K562 (cell line): ENCODE measurements around the gene LAMA2. TPM values are rescaled to one million over a fixed set of nuclear protein-coding genes. Genes with fewer than 3 reads are reported as not detected.

Source experiments
- ATAC-seq: fragments of 200-7000 bp; cut with Tn5 transposase; 3 replicates; pipeline ENCODE4 v1.9.1; 2020; ENCODE audit warnings: moderate library complexity
- BruUV-seq: library from RNA; stranded (reverse); fragments of 400-500 nt; replicated peaks from 2 replicates; lab custom pipeline; 2021; lab: Mats Ljungman, UMichigan
- CTCF ChIA-PET: fragments of 300-600 bp; formaldehyde crosslinking; extraction: SDS; loops from one replicate; lab custom pipeline; 2021; ENCODE audit warnings: low intra/inter-chr PET ratio; lab: Yijun Ruan, JAX
- POLR2A ChIA-PET: fragments of 300-600, 350-650 bp; sonication (Branson Sonifier 250); formaldehyde crosslinking; extraction: SDS; loops from one replicate; lab custom pipeline; 2021; ENCODE audit warnings: antibody characterized with exemption, inconsistent platforms; lab: Yijun Ruan, JAX
- DNase-seq, 4 experiments: peaks; one replicate each; pipeline versions ENCODE4 v3.0.0 to v3.0.0-alpha.2; 2011 to 2018; ENCODE audit warnings: low spot score in 3 of 4, mixed read lengths in 3 of 4; ENCODE audit errors: extremely low read depth in 1 of 4
- FAIRE-seq: peaks from 2 replicates; lab custom pipeline; 2011; peaks lifted over from hg19 to GRCh38; lab: Jason Lieb, UNC
- H2AFZ ChIP-seq: 2 replicates; pipeline ENCODE4 v1.6.0; 2011; ENCODE audit warnings: low read depth, low read length, control low read depth, inconsistent platforms
- H3K27ac ChIP-seq: fragments of 200-600 bp; 3 replicates; pipeline ENCODE4 v1.8.0; 2011; ENCODE audit warnings: low read depth, mild to moderate bottlenecking, control low read depth, inconsistent platforms, low read length, moderate library complexity, mixed read lengths; ENCODE audit errors: extremely low read depth
- H3K27me3 ChIP-seq, 2 experiments: fragments of 300-600 bp in 1 of 2; 2 replicates in 1 of 2; 3 replicates in 1 of 2; pipeline versions ENCODE4 v1.6.0 to v1.8.0; 2011; ENCODE audit warnings: inconsistent platforms in 2 of 2, low read length in 2 of 2, mild to moderate bottlenecking in 1 of 2, mixed read lengths in 1 of 2, moderate library complexity in 1 of 2; ENCODE audit not compliant: control insufficient read depth in 2 of 2, insufficient read depth in 2 of 2
- H3K36me3 ChIP-seq: fragments of 300-600 bp; 3 replicates; pipeline ENCODE4 v1.8.0; 2011; ENCODE audit warnings: mild to moderate bottlenecking, low read length, inconsistent platforms; ENCODE audit not compliant: control insufficient read depth, insufficient read depth
- H3K4me1 ChIP-seq, 2 experiments: fragments of 200-600 bp in 1 of 2; replicated peaks in 1 of 2; 2 replicates in 1 of 2; 3 replicates in 1 of 2; pipeline versions ENCODE4 v1.5.1 to v1.8.0; 2011; ENCODE audit warnings: inconsistent platforms in 2 of 2, low read length in 2 of 2, mild to moderate bottlenecking in 1 of 2, mixed read lengths in 1 of 2, moderate library complexity in 1 of 2; ENCODE audit not compliant: control insufficient read depth in 2 of 2, insufficient read depth in 2 of 2
- H3K4me2 ChIP-seq: 2 replicates; pipeline ENCODE4 v1.6.1; 2011; ENCODE audit warnings: low read length, control low read depth, inconsistent platforms, mixed read lengths; ENCODE audit not compliant: insufficient read depth
- H3K4me3 ChIP-seq: fragments of 200-600 bp; sonication (generic), shearing (Covaris generic); 2 replicates; pipeline ENCODE4 v1.5.1; 2016; ENCODE audit warnings: control low read depth, inconsistent platforms
- H3K79me2 ChIP-seq: fragments of 200-600 bp; 3 replicates; pipeline ENCODE4 v1.8.0; 2011; ENCODE audit warnings: low read length, inconsistent platforms; ENCODE audit not compliant: control insufficient read depth, insufficient read depth
- H3K9ac ChIP-seq, 2 experiments: 2 replicates each; pipeline versions ENCODE4 v1.6.0 to v1.6.1; 2011; ENCODE audit warnings: low read depth in 2 of 2, low read length in 2 of 2, control low read depth in 1 of 2, inconsistent platforms in 1 of 2, mild to moderate bottlenecking in 1 of 2, mixed read lengths in 1 of 2; ENCODE audit not compliant: insufficient read depth in 1 of 2
- H3K9me1 ChIP-seq: one replicate; pipeline ENCODE4 v1.6.0; 2011; ENCODE audit warnings: inconsistent platforms, mild to moderate bottlenecking, low read length, moderate library complexity; ENCODE audit not compliant: control insufficient read depth, insufficient read depth
- H3K9me3 ChIP-seq: replicated peaks from 2 replicates; pipeline ENCODE4 v1.5.1; 2011; ENCODE audit warnings: low read depth, low read length, inconsistent platforms; ENCODE audit not compliant: control insufficient read depth, insufficient read depth
- H4K20me1 ChIP-seq: replicated peaks from 2 replicates; pipeline ENCODE4 v1.6.1; 2011; ENCODE audit warnings: low read length, inconsistent platforms, mixed read lengths; ENCODE audit not compliant: control insufficient read depth, insufficient read depth
- CBFA2T3 ChIP-seq: fragments of 450-650 bp; IDR thresholded peaks from 2 replicates; pipeline ENCODE4 v1.6.1; 2017
- CBX2 ChIP-seq: fragments of 200-600 bp; sonication (generic); IDR thresholded peaks from one replicate; pipeline ENCODE4 v1.6.1; 2012; ENCODE audit warnings: mild to moderate bottlenecking, low read length, inconsistent platforms; ENCODE audit not compliant: insufficient read depth, poor library complexity, severe bottlenecking
- CEBPB ChIP-seq: fragments of 450-650 bp; IDR thresholded peaks from 2 replicates; pipeline ENCODE4 v1.6.1; 2016; ENCODE audit warnings: missing genetic modification characterization, missing compliant biosample characterization
- ETV1 ChIP-seq: fragments of 450-650 bp; conservative IDR thresholded peaks from 2 replicates; pipeline ENCODE4 v1.6.1; 2016; ENCODE audit warnings: missing genetic modification characterization, control low read depth, low read depth, missing compliant biosample characterization
- MAFG ChIP-seq: fragments of 450-650 bp; conservative IDR thresholded peaks from 2 replicates; pipeline ENCODE4 v1.6.1; 2016; ENCODE audit warnings: missing genetic modification characterization, missing compliant biosample characterization
- NFATC3 ChIP-seq: fragments of 450-650 bp; IDR thresholded peaks from 2 replicates; pipeline ENCODE4 v1.6.1; 2017; ENCODE audit warnings: mild to moderate bottlenecking
- NFXL1 ChIP-seq: fragments of 450-650 bp; formaldehyde crosslinking; IDR thresholded peaks from 2 replicates; pipeline ENCODE4 v1.4.0; 2021; ENCODE audit warnings: mild to moderate bottlenecking
- PCBP1 ChIP-seq: fragments of 200-400 bp; formaldehyde crosslinking; IDR thresholded peaks from 2 replicates; pipeline ENCODE4 v1.6.1; 2018; ENCODE audit warnings: mild to moderate bottlenecking, low read depth, low read length; ENCODE audit not compliant: poor library complexity, severe bottlenecking
- SMAD1 ChIP-seq: fragments of 150-350 bp; IDR thresholded peaks from 2 replicates; pipeline ENCODE4 v1.6.1; 2014; ENCODE audit warnings: low read length, low read depth; ENCODE audit not compliant: partially characterized antibody
- SP1 ChIP-seq: sonication (generic); formaldehyde crosslinking; IDR thresholded peaks from 2 replicates; pipeline ENCODE4 v1.8.1; 2022; ENCODE audit warnings: mild to moderate bottlenecking, missing genetic modification reagents
- SP2 ChIP-seq: IDR thresholded peaks from 2 replicates; pipeline ENCODE4 v1.6.1; 2011; ENCODE audit warnings: mild to moderate bottlenecking, low read depth, low read length, moderate library complexity; ENCODE audit not compliant: poor library complexity, severe bottlenecking; ENCODE audit errors: extremely low read depth
- WHSC1 ChIP-seq: IDR thresholded peaks from one replicate; pipeline ENCODE4 v1.6.1; 2012; ENCODE audit warnings: low read length, control low read depth, inconsistent platforms
- ZEB2 ChIP-seq: fragments of 450-650 bp; IDR thresholded peaks from 2 replicates; pipeline ENCODE4 v1.6.1; 2016
- ZNF408 ChIP-seq: fragments of 250-450 bp; sonication (Bioruptor Pico); IDR thresholded peaks from 2 replicates; pipeline ENCODE4 v1.4.0; 2020; ENCODE audit warnings: low read depth, mild to moderate bottlenecking, moderate library complexity
- ZNF766 ChIP-seq: fragments of 200-800 bp; sonication (Bioruptor generic); conservative IDR thresholded peaks from 2 replicates; pipeline ENCODE4 v1.6.1; 2016; ENCODE audit warnings: missing genetic modification characterization, missing compliant biosample characterization
- WGBS: fragments of 100-300 bp; shearing (Covaris generic); methylation state at CpG from one replicate; pipeline ENCODE4 v1.1.6; 2016; ENCODE audit warnings: low coverage, mixed read lengths; ENCODE audit not compliant: insufficient coverage; ENCODE audit errors: missing lambda C conversion rate; 5-methylcytosine and 5-hydroxymethylcytosine counted together
- in situ Hi-C: fragments of 300-500 bp; cut with MboI; formaldehyde crosslinking; loops from 4 replicates; pipeline ENCODE4 v1.15.0; 2018; ENCODE audit warnings: inconsistent platforms, mixed read lengths
- intact Hi-C: fragments of 100-400 bp; cut with micrococcal nuclease; formaldehyde crosslinking; loops from 2 replicates; pipeline ENCODE4 v1.14.2; 2022
- polyA plus RNA-seq, 8 experiments: library from polyadenylated mRNA; depleted of rRNA in 4 of 8; stranded (reverse) in 5 of 8; unstranded in 3 of 8; fragments of >200 nt; fragmentation: Nextera tagmentation in 2 of 8; fragmentation: Illumina TruSeq in 1 of 8; extraction: Ambion mirVana in 2 of 8; extraction: Trizol in 1 of 8; gene quantifications; 2 replicates each; pipeline versions ENCODE4 v1.2.1 to v1.2.3, GENCODE V29; 2011 to 2014; ENCODE audit warnings: inconsistent platforms in 1 of 8, missing spikeins in 1 of 8
- total RNA-seq, 7 experiments: library from RNA; depleted of rRNA in 6 of 7; stranded (reverse); fragments of >200 nt in 6 of 7; fragmentation: Illumina TruSeq in 2 of 7; extraction: Trizol in 2 of 7; gene quantifications; 2 replicates each; pipeline versions ENCODE4 v1.2.1 to v1.2.3, GENCODE V29; 2011 to 2021; ENCODE audit warnings: low replicate concordance in 1 of 7
- TF ChIP-seq, protein P1 (sequence below): sonication (generic); formaldehyde crosslinking; IDR thresholded peaks from 2 replicates; pipeline ENCODE4 v1.8.0; 2022; ENCODE audit warnings: mild to moderate bottlenecking, missing genetic modification reagents

Gene LAMA2
- total and polyA plus RNA-seq, 9 of the 15 experiments (the other 6 are each of a cell fraction or from before 2014, with no cell fraction given): 0.04 to 1.5 (median 0.36) TPM

DNA sequence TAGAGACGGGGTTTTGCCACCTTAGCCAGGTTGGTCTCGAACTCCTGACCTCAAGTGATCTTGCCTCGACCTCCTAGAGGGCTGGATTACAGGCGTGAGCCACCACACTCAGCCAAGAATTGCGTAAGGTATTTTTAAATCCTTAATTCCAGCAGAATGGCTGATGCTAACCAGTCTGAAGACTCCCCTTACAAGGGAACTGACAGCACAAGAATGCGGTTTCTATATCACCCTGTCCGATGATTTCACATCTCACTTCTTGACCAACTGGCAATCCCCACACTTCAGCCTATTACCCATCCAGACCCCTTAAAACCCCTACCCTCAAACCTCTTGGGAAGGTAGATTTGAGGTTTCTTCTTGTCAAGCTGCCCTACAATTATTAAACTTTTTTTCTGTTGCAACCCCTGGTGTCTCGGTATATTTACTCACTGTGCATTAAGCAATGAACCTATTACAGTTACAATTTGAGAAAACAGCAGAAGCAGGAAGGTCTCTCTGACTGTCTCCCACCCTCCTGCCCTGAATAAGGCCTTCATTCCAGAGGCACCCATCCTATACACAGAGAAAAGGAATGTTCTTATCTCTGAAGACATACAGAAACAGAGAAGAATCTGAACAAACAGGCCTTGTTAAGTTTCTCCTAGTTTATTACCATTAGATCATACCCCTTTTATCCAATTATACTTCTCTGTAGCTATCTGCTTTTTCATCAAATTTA, 662.1 kb downstream of the LAMA2 start:
- Histone ChIP-seq H3K4me2 (no peak overlapping the region), H3K36me3 (no peaks in the 10 kb centered on the region), H2AFZ (no peak overlapping the region), H4K20me1 (no peaks in the 10 kb centered on the region), H3K9me1 (no peaks in the 10 kb centered on the region), H3K27ac (no peak overlapping the region), H3K4me1 (no peaks in the 10 kb centered on the region; a peak in 1 of 5 replicates), H3K9ac (no peak overlapping the region), H3K9me3 (no peaks in the 10 kb centered on the region), H3K79me2 (no peaks in the 10 kb centered on the region), H3K27me3 (no peaks in the 10 kb centered on the region), H3K4me3 (no peak overlapping the region)
- in situ Hi-C loops (no loop called here), intact Hi-C loops (no loop called here)
- DNase-seq (no peak), FAIRE-seq (peak; percentile 67), ATAC-seq (no peak)
- ChIA-PET CTCF (no interaction called here), POLR2A (interaction anchor here (1.6 kb wide), 1 partner anchor 20 kb away, joined by 3 read pairs; no protein-coding TSS in a partner anchor)
- BruUV-seq: no TSS peak
- no peak for TF ChIP-seq ETV1 (tag)
- peak; percentile 26; the same call in 1 of the 2 replicates for TF ChIP-seq CEBPB
- WGBS: 7% methylated on average over 8 of the region's 8 CpGs

DNA sequence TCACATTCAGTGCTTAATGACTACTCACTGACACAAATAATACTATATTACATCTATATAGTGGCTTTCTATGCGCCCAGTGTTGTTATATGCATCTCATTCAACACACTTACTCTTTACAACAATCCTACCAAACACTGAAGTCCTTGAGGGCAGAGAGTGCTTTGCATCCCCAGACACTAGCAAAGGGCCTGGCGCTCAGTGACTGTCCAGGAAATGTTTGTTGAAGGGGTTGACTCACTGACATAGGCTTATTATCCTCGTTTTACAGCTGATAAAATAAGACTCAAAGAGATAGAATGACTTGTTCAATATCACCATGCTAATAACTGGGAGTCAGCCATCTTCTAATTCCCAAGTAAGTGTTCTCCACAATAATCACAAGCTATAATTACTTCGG, 663.8 kb downstream of the LAMA2 start:
- CTCF ChIA-PET: no interaction called here
- no peak for DNase-seq
- no TSS peak for BruUV-seq
- in situ Hi-C loops (no loop called here), intact Hi-C loops (no loop called here)
- Histone ChIP-seq H4K20me1 (no peaks in the 10 kb centered on the region), H3K9me3 (no peaks in the 10 kb centered on the region), H3K27ac (no peak overlapping the region), H3K27me3 (no peaks in the 10 kb centered on the region; a peak in 1 of 5 replicates), H3K4me2 (no peak overlapping the region), H3K9ac (no peak overlapping the region), H3K4me3 (no peak overlapping the region), H2AFZ (no peak overlapping the region), H3K9me1 (no peaks in the 10 kb centered on the region), H3K4me1 (no peaks in the 10 kb centered on the region; a peak in 1 of 5 replicates), H3K79me2 (no peaks in the 10 kb centered on the region), H3K36me3 (no peaks in the 10 kb centered on the region)
- ATAC-seq: no peak
- 7% methylated on average over 4 of the region's 4 CpGs for WGBS
- POLR2A ChIA-PET: interaction anchor here (1.4 kb wide), 1 partner anchor 9 kb away, joined by 5 read pairs; no protein-coding TSS in a partner anchor
- no peak for FAIRE-seq
- no peak for TF ChIP-seq SMAD1
- no peak for TF ChIP-seq ZNF408 (CRISPR knock-in tag)
- no peak for TF ChIP-seq MAFG (tag)
- no peak for TF ChIP-seq PCBP1
- TF ChIP-seq ZEB2: no peak
- no peak for TF ChIP-seq SP2
- TF ChIP-seq ZNF766: no peak
- TF ChIP-seq NFXL1 (CRISPR knock-in tag): no peak
- no peak for TF ChIP-seq CBFA2T3
- no peak for TF ChIP-seq WHSC1
- TF ChIP-seq NFATC3: no peak
- TF ChIP-seq CBX2: no peak
- TF ChIP-seq, protein P1, sequence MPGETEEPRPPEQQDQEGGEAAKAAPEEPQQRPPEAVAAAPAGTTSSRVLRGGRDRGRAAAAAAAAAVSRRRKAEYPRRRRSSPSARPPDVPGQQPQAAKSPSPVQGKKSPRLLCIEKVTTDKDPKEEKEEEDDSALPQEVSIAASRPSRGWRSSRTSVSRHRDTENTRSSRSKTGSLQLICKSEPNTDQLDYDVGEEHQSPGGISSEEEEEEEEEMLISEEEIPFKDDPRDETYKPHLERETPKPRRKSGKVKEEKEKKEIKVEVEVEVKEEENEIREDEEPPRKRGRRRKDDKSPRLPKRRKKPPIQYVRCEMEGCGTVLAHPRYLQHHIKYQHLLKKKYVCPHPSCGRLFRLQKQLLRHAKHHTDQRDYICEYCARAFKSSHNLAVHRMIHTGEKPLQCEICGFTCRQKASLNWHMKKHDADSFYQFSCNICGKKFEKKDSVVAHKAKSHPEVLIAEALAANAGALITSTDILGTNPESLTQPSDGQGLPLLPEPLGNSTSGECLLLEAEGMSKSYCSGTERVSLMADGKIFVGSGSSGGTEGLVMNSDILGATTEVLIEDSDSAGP: no peak
- no peak for TF ChIP-seq SP1 (CRISPR knock-in tag)
